ENCODE results near the gene EPS8L3.
"Not testable (repeated sequence)": the region's sequence is repeated elsewhere in the genome, so short reads cannot be mapped to it uniquely, and the experiment has no call there.

The EPS8L3 gene

GRCh38 chr1:109762821-109763645, 690 bp downstream of the EPS8L3 start:
- no peak for DNase-seq

- no peak for DNase-seq
Observed at GRCh38 chr1:109762039-109762585, 1.6 kb downstream of the EPS8L3 start.

- no peak for DNase-seq
Observed at GRCh38 chr1:109761227-109762038, 2.3 kb downstream of the EPS8L3 start.

GRCh38 chr1:109760581-109761226, 3.0 kb downstream of the EPS8L3 start:
- DNase-seq = no peak

GRCh38 chr1:109759513-109760334, 4.0 kb downstream of the EPS8L3 start:
- DNase-seq = no peak

- DNase-seq = no peak
Observed at GRCh38 chr1:109757936-109758786, 5.6 kb downstream of the EPS8L3 start.

GRCh38 chr1:109756848-109757521, 6.7 kb downstream of the EPS8L3 start:
- DNase-seq = no peak

GRCh38 chr1:109756325-109756724, 7.4 kb downstream of the EPS8L3 start:
- not testable (repeated sequence) for DNase-seq

- no peak for DNase-seq
Observed at GRCh38 chr1:109754738-109755137, 9.0 kb downstream of the EPS8L3 start.

- no peak for DNase-seq
Observed at GRCh38 chr1:109751531-109752260, 12.0 kb downstream of the EPS8L3 start.

GRCh38 chr1:109750920-109751319, 12.8 kb downstream of the EPS8L3 start:
- no peak for DNase-seq

GRCh38 chr1:109750241-109750882, 13.4 kb downstream of the EPS8L3 start:
- DNase-seq = no peak

GRCh38 chr1:109749221-109749620, 14.5 kb downstream of the EPS8L3 start:
- DNase-seq = no peak

GRCh38 chr1:109748311-109748710, 15.4 kb downstream of the EPS8L3 start:
- not testable (repeated sequence) for DNase-seq

GRCh38 chr1:109740615-109741373, 22.9 kb downstream of the EPS8L3 start, which contains the start of gene GSTM3:
TSS of gene GSTM3 (minus strand) at chr1:109741038. CDS start at chr1:109740287, 751 bp downstream.
- DNase-seq = no peak

- no peak for DNase-seq
Observed at GRCh38 chr1:109739738-109740614, 23.7 kb downstream of the EPS8L3 start.

GRCh38 chr1:109733236-109733870, 30.4 kb downstream of the EPS8L3 start:
- no peak for DNase-seq
